ENCODE data around the gene RRP15. TPM values are rescaled to one million over a fixed set of nuclear protein-coding genes. Genes with fewer than 3 reads are reported as not detected.

RRP15 gene
- total RNA-seq, 1 experiment from 2014 or later, result 38.4 TPM

DNA sequence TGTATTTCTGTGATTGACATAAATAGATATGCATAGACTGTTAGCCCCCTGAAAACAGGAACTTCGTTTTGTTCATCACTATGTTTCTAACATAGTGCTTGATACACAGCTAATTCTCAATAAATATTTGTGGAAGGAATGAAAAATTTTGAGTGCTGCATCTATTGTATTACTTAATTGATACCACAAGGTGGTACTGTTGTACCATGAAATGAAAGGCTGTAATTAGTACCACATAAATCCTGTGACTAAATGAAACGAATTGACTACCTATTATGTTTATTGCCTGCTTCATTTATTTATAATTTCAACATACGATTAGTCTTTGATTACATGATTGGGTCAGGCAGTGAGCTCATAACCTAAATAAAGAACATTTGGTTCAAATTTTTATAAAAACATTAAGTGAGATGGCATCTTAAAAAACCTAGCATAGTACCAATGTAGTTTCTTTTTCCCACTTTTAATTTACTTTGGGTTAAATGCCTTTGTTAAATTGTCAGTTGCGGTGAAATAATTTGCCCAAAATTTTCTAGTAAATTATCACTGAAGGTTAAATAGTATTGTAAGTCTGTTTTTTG lies 45.0 kb downstream of the RRP15 start:
- no peaks in the 10 kb centered on the region for H3K4me1 ChIP-seq (ENCODE audit: insufficient read depth, low read length, poor library complexity, severe bottlenecking)
- ChIA-PET POLR2A (ENCODE audit: low non-redundant PET) (no interaction called here), CTCF (interaction anchor here (0.6 kb wide), 1 partner anchor 1476 kb away, joined by 3 read pairs; no protein-coding TSS in a partner anchor)
- H3K27ac ChIP-seq (ENCODE audit: low read depth, low read length, poor library complexity, severe bottlenecking), result no peak overlapping the region
- no TSS peak for BruUV-seq (replicated peaks)
- H3K36me3 ChIP-seq (ENCODE audit: insufficient read depth, low read length, poor library complexity, severe bottlenecking), result peaks cover 4% of the 10 kb centered on the region
- no peak for TF ChIP-seq EZH2 (IDR thresholded peaks at IDR 0.05; ENCODE audit: borderline replicate concordance, low read depth, low read length, poor library complexity, severe bottlenecking)
- TF ChIP-seq, protein P1, sequence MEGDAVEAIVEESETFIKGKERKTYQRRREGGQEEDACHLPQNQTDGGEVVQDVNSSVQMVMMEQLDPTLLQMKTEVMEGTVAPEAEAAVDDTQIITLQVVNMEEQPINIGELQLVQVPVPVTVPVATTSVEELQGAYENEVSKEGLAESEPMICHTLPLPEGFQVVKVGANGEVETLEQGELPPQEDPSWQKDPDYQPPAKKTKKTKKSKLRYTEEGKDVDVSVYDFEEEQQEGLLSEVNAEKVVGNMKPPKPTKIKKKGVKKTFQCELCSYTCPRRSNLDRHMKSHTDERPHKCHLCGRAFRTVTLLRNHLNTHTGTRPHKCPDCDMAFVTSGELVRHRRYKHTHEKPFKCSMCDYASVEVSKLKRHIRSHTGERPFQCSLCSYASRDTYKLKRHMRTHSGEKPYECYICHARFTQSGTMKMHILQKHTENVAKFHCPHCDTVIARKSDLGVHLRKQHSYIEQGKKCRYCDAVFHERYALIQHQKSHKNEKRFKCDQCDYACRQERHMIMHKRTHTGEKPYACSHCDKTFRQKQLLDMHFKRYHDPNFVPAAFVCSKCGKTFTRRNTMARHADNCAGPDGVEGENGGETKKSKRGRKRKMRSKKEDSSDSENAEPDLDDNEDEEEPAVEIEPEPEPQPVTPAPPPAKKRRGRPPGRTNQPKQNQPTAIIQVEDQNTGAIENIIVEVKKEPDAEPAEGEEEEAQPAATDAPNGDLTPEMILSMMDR (conservative IDR thresholded peaks at IDR 0.05; ENCODE audit: low read depth, low read length), result peak; percentile 75
- no peaks in the 10 kb centered on the region for H3K27me3 ChIP-seq (replicated peaks; ENCODE audit: insufficient read depth, low read depth, low read length, poor library complexity)
- H3K4me3 ChIP-seq (ENCODE audit: low read depth, low read length, poor library complexity, severe bottlenecking), result no peak overlapping the region
- intact Hi-C loops (cut with micrococcal nuclease; ENCODE audit: unreplicated experiment), result loop anchor here (2.0 to 5.0 kb wide), 2 partner anchors 1057 to 1331 kb away; no protein-coding TSS in a partner anchor
- peak; percentile 49 for DNase-seq (ENCODE audit: low spot score)
- no peaks in the 10 kb centered on the region for H3K9me3 ChIP-seq (ENCODE audit: low read depth, low read length, poor library complexity, severe bottlenecking)

DNA sequence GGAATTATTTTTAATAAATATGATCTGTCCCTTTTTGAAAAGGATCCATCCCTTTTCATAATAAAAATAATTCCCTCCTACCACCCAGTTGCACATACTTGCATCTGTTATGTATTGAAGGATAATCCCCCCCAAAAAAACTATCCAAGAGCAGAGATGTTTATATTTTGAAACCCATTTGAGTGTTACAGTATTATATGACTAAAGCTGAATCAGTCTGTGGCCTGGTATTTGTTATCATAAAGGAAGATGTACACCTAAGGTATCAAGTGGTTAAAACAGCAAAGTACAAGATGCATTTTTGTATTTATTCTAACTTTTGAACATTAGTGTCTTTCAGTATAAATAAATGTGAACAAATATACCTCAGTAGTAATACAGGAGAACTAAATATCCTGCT lies 47.3 kb downstream of the RRP15 start:
- TF ChIP-seq EZH2 (IDR thresholded peaks at IDR 0.05; ENCODE audit: borderline replicate concordance, low read depth, low read length, poor library complexity, severe bottlenecking), result no peak
- TF ChIP-seq, protein P1 (conservative IDR thresholded peaks at IDR 0.05; ENCODE audit: low read depth, low read length), result no peak
- no peak overlapping the region for H3K27ac ChIP-seq (ENCODE audit: low read depth, low read length, poor library complexity, severe bottlenecking)
- intact Hi-C loops (cut with micrococcal nuclease; ENCODE audit: unreplicated experiment), result loop anchor here (5.0 kb wide), 1 partner anchor 1055 kb away; no protein-coding TSS in a partner anchor
- H3K27me3 ChIP-seq (replicated peaks; ENCODE audit: insufficient read depth, low read depth, low read length, poor library complexity), result no peaks in the 10 kb centered on the region
- no peak for DNase-seq (ENCODE audit: low spot score)
- no peaks in the 10 kb centered on the region for H3K4me1 ChIP-seq (ENCODE audit: insufficient read depth, low read length, poor library complexity, severe bottlenecking)
- POLR2A ChIA-PET (ENCODE audit: low non-redundant PET), result no interaction called here
- CTCF ChIA-PET, result no interaction called here
- no peaks in the 10 kb centered on the region for H3K9me3 ChIP-seq (ENCODE audit: low read depth, low read length, poor library complexity, severe bottlenecking)
- BruUV-seq (replicated peaks), result no TSS peak
- H3K4me3 ChIP-seq (ENCODE audit: low read depth, low read length, poor library complexity, severe bottlenecking), result no peak overlapping the region
- H3K36me3 ChIP-seq (ENCODE audit: insufficient read depth, low read length, poor library complexity, severe bottlenecking), result peaks cover 4% of the 10 kb centered on the region

DNA sequence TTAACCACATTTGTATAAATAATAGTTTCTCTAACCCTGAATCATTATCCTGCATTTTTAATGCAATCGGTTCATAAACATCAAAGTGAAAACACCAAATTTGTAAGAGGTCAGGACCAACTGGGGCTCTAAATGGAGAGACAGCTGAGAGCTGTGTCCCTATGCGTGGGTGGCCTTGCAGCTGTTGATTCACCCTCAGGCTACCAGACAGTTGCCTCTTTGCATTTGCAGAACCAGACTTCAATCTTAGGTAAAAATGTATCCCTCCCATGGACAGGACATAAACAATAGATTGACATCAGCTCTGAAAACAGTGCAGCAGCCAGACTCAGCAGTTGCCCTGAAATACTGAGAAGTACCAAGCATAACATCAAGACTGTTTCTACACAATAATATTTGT lies 51.2 kb downstream of the RRP15 start:
- BruUV-seq (replicated peaks), result no TSS peak
- ChIA-PET CTCF (no interaction called here), POLR2A (ENCODE audit: low non-redundant PET) (no interaction called here)
- no peak for TF ChIP-seq EZH2 (IDR thresholded peaks at IDR 0.05; ENCODE audit: borderline replicate concordance, low read depth, low read length, poor library complexity, severe bottlenecking)
- TF ChIP-seq, protein P1 (conservative IDR thresholded peaks at IDR 0.05; ENCODE audit: low read depth, low read length), result no peak
- DNase-seq (ENCODE audit: low spot score), result no peak
- intact Hi-C loops (cut with micrococcal nuclease; ENCODE audit: unreplicated experiment), result loop anchor here (5.0 kb wide), 1 partner anchor 1081 kb away; no protein-coding TSS in a partner anchor
- Histone ChIP-seq H3K27me3 (replicated peaks; ENCODE audit: insufficient read depth, low read depth, low read length, poor library complexity) (no peaks in the 10 kb centered on the region), H3K27ac (ENCODE audit: low read depth, low read length, poor library complexity, severe bottlenecking) (no peak overlapping the region), H3K9me3 (ENCODE audit: low read depth, low read length, poor library complexity, severe bottlenecking) (no peaks in the 10 kb centered on the region), H3K36me3 (ENCODE audit: insufficient read depth, low read length, poor library complexity, severe bottlenecking) (peaks cover 4% of the 10 kb centered on the region), H3K4me1 (ENCODE audit: insufficient read depth, low read length, poor library complexity, severe bottlenecking) (no peaks in the 10 kb centered on the region), H3K4me3 (ENCODE audit: low read depth, low read length, poor library complexity, severe bottlenecking) (no peak overlapping the region)

All from A673 (cell line).